HepG2 (cell line): ENCODE data around the gene DPH1. TPM values are rescaled to one million over a fixed set of nuclear protein-coding genes. Genes with fewer than 3 reads are reported as not detected.

Experiments used
- ATAC-seq: fragments of 200-7000 bp; cut with Tn5 transposase; 3 replicates; pipeline ENCODE4 v1.9.1; 2020; ENCODE audit warnings: mild to moderate bottlenecking, moderate library complexity
- BruUV-seq: library from RNA; stranded (reverse); fragments of 400-500 nt; replicated peaks from 2 replicates; lab custom pipeline; 2021; lab: Mats Ljungman, UMichigan
- CTCF ChIA-PET: fragments of 300-600 bp; formaldehyde crosslinking; extraction: SDS; loops from one replicate; lab custom pipeline; 2021; ENCODE audit warnings: low total read pairs, inconsistent platforms, low intra/inter-chr PET ratio; lab: Yijun Ruan, JAX
- POLR2A ChIA-PET: fragments of 350-600 bp; sonication (Branson Sonifier 250); formaldehyde crosslinking; loops from one replicate; lab custom pipeline; 2020; ENCODE audit warnings: antibody characterized with exemption, inconsistent platforms; lab: Yijun Ruan, JAX
- DNase-seq: peaks from one replicate; pipeline ENCODE4 v3.0.0-alpha.2; 2015; ENCODE audit warnings: low spot score
- FAIRE-seq: peaks from 3 replicates; lab custom pipeline; 2011; peaks lifted over from hg19 to GRCh38; lab: Jason Lieb, UNC
- H2AFZ ChIP-seq: one replicate; pipeline ENCODE4 v1.6.1; 2011; ENCODE audit warnings: low read length, inconsistent platforms
- H3K27ac ChIP-seq: fragments of 300-600 bp; 3 replicates; pipeline ENCODE4 v1.8.0; 2011; ENCODE audit warnings: mixed run types, mild to moderate bottlenecking, mixed read lengths, low read length, inconsistent platforms; ENCODE audit not compliant: insufficient read depth; ENCODE audit errors: extremely low read length
- H3K27me3 ChIP-seq, 2 experiments: fragments of 200-600 bp in 1 of 2; 2 replicates in 1 of 2; 3 replicates in 1 of 2; pipeline versions ENCODE4 v1.6.0 to v1.8.0; 2011; ENCODE audit warnings: low read length in 2 of 2, mild to moderate bottlenecking in 2 of 2, moderate library complexity in 2 of 2, inconsistent platforms in 1 of 2; ENCODE audit not compliant: insufficient read depth in 2 of 2, control insufficient read depth in 1 of 2
- H3K36me3 ChIP-seq, 2 experiments: fragments of 200-600 bp in 1 of 2; replicated peaks in 1 of 2; 2 replicates in 1 of 2; 3 replicates in 1 of 2; pipeline versions ENCODE4 v1.5.1 to v1.8.0; 2011; ENCODE audit warnings: low read length in 2 of 2, inconsistent platforms in 1 of 2; ENCODE audit not compliant: insufficient read depth in 2 of 2, control insufficient read depth in 1 of 2
- H3K4me1 ChIP-seq: 2 replicates; pipeline ENCODE4 v1.5.1; 2012; ENCODE audit warnings: low read length, inconsistent platforms; ENCODE audit not compliant: insufficient read depth
- H3K4me2 ChIP-seq: 2 replicates; pipeline ENCODE4 v1.6.0; 2011; ENCODE audit warnings: low read depth, low read length, inconsistent platforms
- H3K4me3 ChIP-seq, 3 experiments: fragments of 200-600 bp in 1 of 3; sonication (generic), shearing (Covaris generic) in 1 of 3; replicated peaks in 1 of 3; 2 replicates each; pipeline ENCODE4 v1.5.1; 2011 to 2016; ENCODE audit warnings: low read length in 3 of 3, inconsistent platforms in 2 of 3, low read depth in 2 of 3, mild to moderate bottlenecking in 2 of 3, control low read depth in 1 of 3, mixed read lengths in 1 of 3; ENCODE audit not compliant: insufficient read depth in 1 of 3
- H3K79me2 ChIP-seq: one replicate; pipeline ENCODE4 v1.6.1; 2011; ENCODE audit warnings: low read length, inconsistent platforms; ENCODE audit not compliant: insufficient read depth
- H3K9ac ChIP-seq: 2 replicates; pipeline ENCODE4 v1.6.0; 2011; ENCODE audit warnings: mild to moderate bottlenecking, low read depth, low read length, inconsistent platforms; ENCODE audit not compliant: insufficient read depth
- H3K9me3 ChIP-seq: 2 replicates; pipeline ENCODE4 v1.5.1; 2012; ENCODE audit warnings: mild to moderate bottlenecking, low read length
- H4K20me1 ChIP-seq: 2 replicates; pipeline ENCODE4 v1.6.0; 2011; ENCODE audit warnings: inconsistent platforms, mild to moderate bottlenecking, low read length, moderate library complexity; ENCODE audit not compliant: insufficient read depth
- ATF1 ChIP-seq: IDR thresholded peaks from 2 replicates; pipeline ENCODE4 v1.6.1; 2016; ENCODE audit warnings: mild to moderate bottlenecking, control low read depth
- ELF3 ChIP-seq: IDR thresholded peaks from 2 replicates; pipeline ENCODE4 v1.6.1; 2016; ENCODE audit warnings: missing genetic modification reagents, missing compliant biosample characterization
- EP300 ChIP-seq, 3 experiments: sonication (generic) in 1 of 3; formaldehyde crosslinking in 1 of 3; IDR thresholded peaks; 2 replicates each; pipeline versions ENCODE4 v1.5.1 to v1.6.1; 2011 to 2020; ENCODE audit warnings: low read depth in 2 of 3, low read length in 2 of 3, borderline replicate concordance in 1 of 3, improper control_type of control experiment in 1 of 3, mild to moderate bottlenecking in 1 of 3, missing genetic modification reagents in 1 of 3, moderate library complexity in 1 of 3
- HMG20A ChIP-seq: IDR thresholded peaks from 2 replicates; pipeline ENCODE4 v1.6.1; 2016; ENCODE audit warnings: borderline replicate concordance
- MAX ChIP-seq: IDR thresholded peaks from 2 replicates; pipeline ENCODE4 v1.6.1; 2012; ENCODE audit warnings: inconsistent platforms
- MZF1 ChIP-seq: sonication (generic); formaldehyde crosslinking; IDR thresholded peaks from 2 replicates; pipeline ENCODE4 v1.8.1; 2023; ENCODE audit warnings: mild to moderate bottlenecking, missing genetic modification reagents, borderline replicate concordance
- NFYB ChIP-seq: sonication (generic); formaldehyde crosslinking; IDR thresholded peaks from 2 replicates; pipeline ENCODE4 v1.4.0; 2020; ENCODE audit warnings: missing genetic modification reagents
- RFX5 ChIP-seq: IDR thresholded peaks from 2 replicates; pipeline ENCODE4 v1.6.1; 2011; ENCODE audit warnings: low read depth, low read length, improper control_type of control experiment
- RNF219 ChIP-seq: sonication (generic); formaldehyde crosslinking; IDR thresholded peaks from 2 replicates; pipeline ENCODE4 v1.5.0; 2020; ENCODE audit warnings: mild to moderate bottlenecking, missing genetic modification reagents
- RORA ChIP-seq: sonication (generic); formaldehyde crosslinking; IDR thresholded peaks from 2 replicates; pipeline ENCODE4 v1.5.0; 2020; ENCODE audit warnings: mild to moderate bottlenecking, missing genetic modification reagents, moderate library complexity
- TOE1 ChIP-seq: sonication (generic); formaldehyde crosslinking; IDR thresholded peaks from 2 replicates; pipeline ENCODE4 v1.4.0; 2020; ENCODE audit warnings: mild to moderate bottlenecking, missing genetic modification reagents
- TRAFD1 ChIP-seq: sonication (generic); formaldehyde crosslinking; IDR thresholded peaks from 2 replicates; pipeline ENCODE4 v1.5.1; 2020; ENCODE audit warnings: missing genetic modification reagents, mild to moderate bottlenecking, borderline replicate concordance
- ZIK1 ChIP-seq: sonication (generic); formaldehyde crosslinking; IDR thresholded peaks from 2 replicates; pipeline ENCODE4 v1.5.0; 2020; ENCODE audit warnings: mild to moderate bottlenecking, low read depth, missing genetic modification reagents, borderline replicate concordance
- ZNF274 ChIP-seq: sonication (generic); formaldehyde crosslinking; IDR thresholded peaks from 2 replicates; pipeline ENCODE4 v1.5.1; 2020; ENCODE audit warnings: mild to moderate bottlenecking, missing genetic modification reagents
- ZNF740 ChIP-seq: sonication (generic); formaldehyde crosslinking; IDR thresholded peaks from 2 replicates; pipeline ENCODE4 v1.4.0; 2020; ENCODE audit warnings: missing genetic modification reagents
- ZNF777 ChIP-seq: sonication (generic); formaldehyde crosslinking; IDR thresholded peaks from 2 replicates; pipeline ENCODE4 v1.4.0; 2020; ENCODE audit warnings: missing genetic modification reagents
- WGBS: methylation state at CpG from one replicate; pipeline ENCODE4 v1.1.6; 2017; ENCODE audit warnings: low lambda C conversion rate; 5-methylcytosine and 5-hydroxymethylcytosine counted together
- in situ Hi-C: cut with HindIII; loops from 2 replicates; pipeline ENCODE4 v1.10.0; 2017; ENCODE audit warnings: low pct_unique_long_range_greater_than_20kb; ENCODE audit not compliant: extremely low pct_ligation_motif_present
- intact Hi-C: fragments of 100-400 bp; cut with micrococcal nuclease; formaldehyde crosslinking; loops from one replicate; pipeline ENCODE4 v1.10.0; 2022; ENCODE audit not compliant: unreplicated experiment
- polyA plus RNA-seq, 8 experiments: library from polyadenylated mRNA; depleted of rRNA in 3 of 8; stranded (reverse) in 7 of 8; unstranded in 1 of 8; fragments of >200 nt; fragmentation: Illumina TruSeq in 4 of 8; extraction: Trizol in 4 of 8; gene quantifications; 2 replicates each; pipeline versions ENCODE4 v1.2.1 to v1.2.3, GENCODE V29; 2011 to 2016; ENCODE audit warnings: low read depth in 4 of 8, missing spikeins in 1 of 8, mixed read lengths in 1 of 8; ENCODE audit not compliant: insufficient read depth in 1 of 8
- total RNA-seq, 5 experiments: library from RNA; depleted of rRNA; stranded (reverse); fragments of >200 nt; fragmentation: Illumina TruSeq; extraction: Trizol; gene quantifications; 2 replicates each; pipeline ENCODE4 v1.2.3, GENCODE V29; 2016; ENCODE audit warnings: low read depth in 1 of 5
- TF ChIP-seq, protein P1 (sequence below): sonication (generic); formaldehyde crosslinking; IDR thresholded peaks from 2 replicates; pipeline ENCODE4 v1.8.1; 2022; ENCODE audit warnings: low read depth, mild to moderate bottlenecking, missing genetic modification reagents

DPH1 gene
- total and polyA plus RNA-seq, 2 of the 13 experiments (the other 11 are each of a cell fraction or from before 2014, with no cell fraction given) = 25.3 to 42.8 TPM

- ChIA-PET CTCF (no interaction called here), POLR2A (no interaction called here)
- Histone ChIP-seq H3K9ac (no peak overlapping the region), H3K4me1 (peaks cover 37% of the 10 kb centered on the region), H4K20me1 (peaks cover 18% of the 10 kb centered on the region; the same call in 1 of the 2 replicates), H2AFZ (no peak overlapping the region), H3K4me2 (peak overlapping the region; percentile 67), H3K27ac (no peak overlapping the region), H3K36me3 (no peaks in the 10 kb centered on the region), H3K79me2 (no peaks in the 10 kb centered on the region), H3K9me3 (no peaks in the 10 kb centered on the region), H3K27me3 (peaks cover 4 to 28% of the 10 kb centered on the region in 2 experiments; a peak in 4 of 5 replicates), H3K4me3 (peak overlapping the region; percentile 47 to 82 (median 49); a peak in 5 of 6 replicates)
- no peak for FAIRE-seq
- ATAC-seq = no peak
- BruUV-seq = no TSS peak
- intact Hi-C loops = no loop called here
- 0% methylated on average over 6 of the region's 88 CpGs for WGBS
- DNase-seq = no peak
- in situ Hi-C loops = no loop called here
- TF ChIP-seq RFX5 (no peak), NFYB (no peak), ELF3 (CRISPR knock-in tag) (no peak), RORA (CRISPR knock-in tag) (no peak), TOE1 (CRISPR knock-in tag) (no peak), ZNF740 (CRISPR knock-in tag) (no peak), ZNF274 (CRISPR knock-in tag) (no peak), EP300 (IDR thresholded peaks at IDR 0.05; ENCODE audit: low read depth in 2 of 2, low read length in 2 of 2) (no peak), EP300 (CRISPR knock-in tag; IDR thresholded peaks at IDR 0.05; ENCODE audit: borderline replicate concordance) (no peak), ZIK1 (CRISPR knock-in tag) (no peak), MAX (peak; percentile 66), MZF1 (CRISPR knock-in tag) (no peak), ATF1 (CRISPR knock-in tag) (no peak), RNF219 (CRISPR knock-in tag) (no peak), ZNF777 (CRISPR knock-in tag) (peak; percentile 52), HMG20A (CRISPR knock-in tag) (no peak), TRAFD1 (no peak)
- TF ChIP-seq, protein P1, sequence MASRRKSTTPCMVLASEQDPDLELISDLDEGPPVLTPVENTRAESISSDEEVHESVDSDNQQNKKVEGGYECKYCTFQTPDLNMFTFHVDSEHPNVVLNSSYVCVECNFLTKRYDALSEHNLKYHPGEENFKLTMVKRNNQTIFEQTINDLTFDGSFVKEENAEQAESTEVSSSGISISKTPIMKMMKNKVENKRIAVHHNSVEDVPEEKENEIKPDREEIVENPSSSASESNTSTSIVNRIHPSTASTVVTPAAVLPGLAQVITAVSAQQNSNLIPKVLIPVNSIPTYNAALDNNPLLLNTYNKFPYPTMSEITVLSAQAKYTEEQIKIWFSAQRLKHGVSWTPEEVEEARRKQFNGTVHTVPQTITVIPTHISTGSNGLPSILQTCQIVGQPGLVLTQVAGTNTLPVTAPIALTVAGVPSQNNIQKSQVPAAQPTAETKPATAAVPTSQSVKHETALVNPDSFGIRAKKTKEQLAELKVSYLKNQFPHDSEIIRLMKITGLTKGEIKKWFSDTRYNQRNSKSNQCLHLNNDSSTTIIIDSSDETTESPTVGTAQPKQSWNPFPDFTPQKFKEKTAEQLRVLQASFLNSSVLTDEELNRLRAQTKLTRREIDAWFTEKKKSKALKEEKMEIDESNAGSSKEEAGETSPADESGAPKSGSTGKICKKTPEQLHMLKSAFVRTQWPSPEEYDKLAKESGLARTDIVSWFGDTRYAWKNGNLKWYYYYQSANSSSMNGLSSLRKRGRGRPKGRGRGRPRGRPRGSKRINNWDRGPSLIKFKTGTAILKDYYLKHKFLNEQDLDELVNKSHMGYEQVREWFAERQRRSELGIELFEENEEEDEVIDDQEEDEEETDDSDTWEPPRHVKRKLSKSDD (CRISPR knock-in tag) = peak; percentile 79; the same call in 1 of the 2 replicates
Measured at GRCh38 chr17:2050300-2051060, 20.5 kb downstream of the DPH1 start.
